ENCODE data around the gene PRKCB. TPM values are rescaled to one million over a fixed set of nuclear protein-coding genes. Genes with fewer than 3 reads are reported as not detected.

PRKCB gene
- polyA plus RNA-seq, 3 donors = 57.4 to 87.4 (median 75.5) TPM

GRCh38 chr16:23865853-23866252 lies 30.1 kb downstream of the PRKCB start:
- Mint-ChIP-seq H3K4me3 (no peak overlapping the region), H3K4me1 (peaks cover 86% of the 10 kb centered on the region), H3K9me3 (peaks cover 0 to 1% (median 0%) of the 10 kb centered on the region in 7 donors), H3K27me3 (ENCODE audit: low read depth in 3 of 3) (no peaks in the 10 kb centered on the region), H3K36me3 (peaks cover 7 to 17% of the 10 kb centered on the region in 2 donors), H3K27ac (peak overlapping the region in 6 of 7 donors; percentile 25 to 79 (median 66))
- H3K27ac ChIP-seq (ENCODE audit: low read depth in 1 of 2, low read length in 2 of 2) = peak overlapping the region in 1 of 2 donors; percentile 43
- no peak for TF ChIP-seq CTCF (IDR thresholded peaks at IDR 0.05)
- no peak overlapping the region for H3K4me2 ChIP-seq (replicated peaks; ENCODE audit: extremely low read depth, low read length, poor library complexity, severe bottlenecking)
- H4K20me1 ChIP-seq (ENCODE audit: insufficient read depth, low read length) = peaks cover 81% of the 10 kb centered on the region
- no peak overlapping the region for H3K4me3 ChIP-seq (replicated peaks in 1 of 3; ENCODE audit: low read depth in 2 of 3, low read length in 3 of 3)
- peaks cover 0 to 11% of the 10 kb centered on the region in 2 donors for H3K36me3 ChIP-seq (replicated peaks in 1 of 2; ENCODE audit: control insufficient read depth in 1 of 2, insufficient read depth in 2 of 2, low read length in 2 of 2)
- H2AFZ ChIP-seq (ENCODE audit: insufficient read depth, low read depth, low read length, poor library complexity, severe bottlenecking) = no peak overlapping the region
- no peak for DNase-seq
- H3K4me1 ChIP-seq (ENCODE audit: control insufficient read depth in 1 of 2, insufficient read depth in 2 of 2, low read length in 2 of 2) = peaks cover 82 to 92% of the 10 kb centered on the region in 2 donors
- no peaks in the 10 kb centered on the region for H3K27me3 ChIP-seq (ENCODE audit: control insufficient read depth in 2 of 2, insufficient read depth in 2 of 2, low read length in 2 of 2)
- H3K9me3 ChIP-seq (replicated peaks in 1 of 2; ENCODE audit: control insufficient read depth in 1 of 2, insufficient read depth in 1 of 2, low read length in 2 of 2) = no peaks in the 10 kb centered on the region
- peaks cover 95% of the 10 kb centered on the region for H3K79me2 ChIP-seq (ENCODE audit: insufficient read depth, low read length)
- intact Hi-C loops (cut with micrococcal nuclease) = no loop called here
- H3K9ac ChIP-seq (ENCODE audit: insufficient read depth, low read length, poor library complexity, severe bottlenecking) = no peak overlapping the region
- no CpG with 5 or more reads among the region's 2 CpGs for WGBS (ENCODE audit: insufficient coverage)

GRCh38 chr16:23866621-23867020 lies 30.8 kb downstream of the PRKCB start:
- H3K4me3 Mint-ChIP-seq = no peak overlapping the region
- Histone ChIP-seq H3K9me3 (replicated peaks in 1 of 2; ENCODE audit: control insufficient read depth in 1 of 2, insufficient read depth in 1 of 2, low read length in 2 of 2) (no peaks in the 10 kb centered on the region), H3K79me2 (ENCODE audit: insufficient read depth, low read length) (peaks cover 95% of the 10 kb centered on the region), H3K4me2 (replicated peaks; ENCODE audit: extremely low read depth, low read length, poor library complexity, severe bottlenecking) (no peak overlapping the region), H2AFZ (ENCODE audit: insufficient read depth, low read depth, low read length, poor library complexity, severe bottlenecking) (no peak overlapping the region), H3K4me3 (replicated peaks in 1 of 3; ENCODE audit: low read depth in 2 of 3, low read length in 3 of 3) (no peak overlapping the region), H3K9ac (ENCODE audit: insufficient read depth, low read length, poor library complexity, severe bottlenecking) (no peak overlapping the region), H3K36me3 (replicated peaks in 1 of 2; ENCODE audit: control insufficient read depth in 1 of 2, insufficient read depth in 2 of 2, low read length in 2 of 2) (peaks cover 0 to 18% of the 10 kb centered on the region in 2 donors), H3K27ac (ENCODE audit: low read depth in 1 of 2, low read length in 2 of 2) (peak overlapping the region in 1 of 2 donors; percentile 43), H3K27me3 (ENCODE audit: control insufficient read depth in 2 of 2, insufficient read depth in 2 of 2, low read length in 2 of 2) (no peaks in the 10 kb centered on the region), H4K20me1 (ENCODE audit: insufficient read depth, low read length) (peaks cover 81% of the 10 kb centered on the region), H3K4me1 (ENCODE audit: control insufficient read depth in 1 of 2, insufficient read depth in 2 of 2, low read length in 2 of 2) (peaks cover 80 to 92% of the 10 kb centered on the region in 2 donors)
- no peak for TF ChIP-seq CTCF (IDR thresholded peaks at IDR 0.05)
- H3K36me3 Mint-ChIP-seq = peaks cover 7 to 24% of the 10 kb centered on the region in 2 donors
- peaks cover 0 to 1% (median 0%) of the 10 kb centered on the region in 7 donors for H3K9me3 Mint-ChIP-seq
- H3K4me1 Mint-ChIP-seq = peaks cover 86% of the 10 kb centered on the region
- DNase-seq = no peak
- no peaks in the 10 kb centered on the region for H3K27me3 Mint-ChIP-seq (ENCODE audit: low read depth in 3 of 3)
- intact Hi-C loops (cut with micrococcal nuclease) = no loop called here
- WGBS (ENCODE audit: insufficient coverage) = no CpG with 5 or more reads among the region's 4 CpGs
- peak overlapping the region in 2 of 7 donors; percentile 15 to 38 for H3K27ac Mint-ChIP-seq

All from CD14-positive monocyte (primary cell).